DOHH2 (cell line): Measurements from ENCODE around the gene NAT9.

Source experiments
- CTCF ChIP-seq: fragments of 200-600 bp; sonication (generic); IDR thresholded peaks from one replicate; pipeline ENCODE4 v1.5.1; 2014; ENCODE audit warnings: antibody characterized with exemption, mild to moderate bottlenecking, low read depth, low read length; ENCODE audit not compliant: poor library complexity, severe bottlenecking
- EZH2phosphoT487 ChIP-seq: fragments of 200-600 bp; sonication (generic); IDR thresholded peaks from 2 replicates; pipeline ENCODE4 v1.6.1; 2017; ENCODE audit warnings: borderline replicate concordance, mild to moderate bottlenecking, antibody characterized with exemption, low read length, moderate library complexity, mixed read lengths

DNA sequence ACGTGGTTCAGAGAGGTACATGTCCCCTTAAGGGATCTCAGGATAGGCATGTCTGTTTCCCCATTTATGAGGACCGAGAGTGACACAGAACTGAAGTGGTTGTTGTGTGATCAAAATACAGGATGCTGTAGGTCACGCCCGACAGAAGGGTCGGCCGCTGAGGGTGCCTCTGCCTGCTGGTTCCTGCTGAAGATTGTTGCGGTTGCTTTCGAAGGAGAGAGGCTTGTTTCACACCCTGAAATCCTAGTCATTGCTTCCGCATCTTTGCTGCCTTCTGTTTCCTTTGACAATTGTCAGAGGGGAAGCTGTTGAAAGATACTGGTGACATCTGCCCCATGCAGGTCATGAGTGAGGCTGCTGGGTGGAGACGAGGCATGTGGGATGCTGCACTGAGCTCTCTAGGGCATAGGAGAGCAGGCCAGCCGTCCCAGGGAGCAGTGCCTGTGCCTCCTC, 3.8 kb upstream of the NAT9 start:
- no peak for TF ChIP-seq CTCF
- TF ChIP-seq EZH2phosphoT487: no peak
